Tongue (tissue), 2 donors: ENCODE data around the gene TMEM117. TPM values are rescaled to one million over a fixed set of nuclear protein-coding genes. Genes with fewer than 3 reads are reported as not detected.
"Not testable (repeated sequence)": the region's sequence is repeated elsewhere in the genome, so short reads cannot be mapped to it uniquely, and the experiment has no call there.

Source experiments
- DNase-seq: peaks from one replicate; pipeline ENCODE4 v3.0.0-alpha.2; 2015
- total RNA-seq: library from RNA; depleted of rRNA; stranded (reverse); fragments of >200 nt; gene quantifications from one replicate; pipeline ENCODE4 v1.2.3, GENCODE V29; 2014

The TMEM117 gene
- total RNA-seq, 1 donor from 2014 or later = 19.6 TPM

DNA sequence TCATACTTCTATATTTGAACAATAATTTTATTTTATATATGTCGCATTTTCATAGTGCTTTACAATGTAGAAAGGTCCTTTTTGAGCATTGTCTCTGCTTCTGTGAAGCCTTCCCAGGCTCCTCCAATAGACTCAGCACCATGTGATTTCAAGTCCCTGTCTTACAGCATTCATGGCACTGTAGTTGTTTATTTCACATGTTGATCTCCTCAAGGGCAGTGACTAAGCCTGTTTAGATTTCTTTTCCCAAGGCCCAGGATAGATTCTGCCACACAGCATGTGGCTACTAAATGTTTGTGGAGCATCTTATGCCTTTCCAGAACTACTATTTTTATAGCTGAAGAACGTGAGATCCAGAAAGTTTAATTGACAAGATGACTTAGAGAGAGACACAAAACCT is 391.7 kb downstream of the TMEM117 start:
- DNase-seq = no peak

DNA sequence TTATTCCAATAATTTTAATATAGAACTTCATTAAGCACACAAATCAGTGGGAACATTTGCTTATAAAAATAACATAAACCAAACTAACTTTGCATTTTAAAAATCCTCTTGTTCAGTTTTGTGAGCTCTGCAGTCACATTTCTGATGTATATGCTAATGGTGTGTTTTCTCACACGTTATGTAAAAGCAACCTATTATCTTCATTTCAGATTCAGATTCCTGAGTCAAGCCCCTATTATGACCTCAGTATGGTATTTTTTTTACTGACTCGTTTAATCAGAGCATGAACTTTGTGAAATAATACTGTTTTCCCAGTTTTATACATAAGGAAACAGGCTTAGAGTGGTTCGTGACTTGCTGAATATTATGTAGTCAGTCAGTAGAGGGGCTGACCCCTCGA is 394.0 kb downstream of the TMEM117 start:
- DNase-seq = no peak

DNA sequence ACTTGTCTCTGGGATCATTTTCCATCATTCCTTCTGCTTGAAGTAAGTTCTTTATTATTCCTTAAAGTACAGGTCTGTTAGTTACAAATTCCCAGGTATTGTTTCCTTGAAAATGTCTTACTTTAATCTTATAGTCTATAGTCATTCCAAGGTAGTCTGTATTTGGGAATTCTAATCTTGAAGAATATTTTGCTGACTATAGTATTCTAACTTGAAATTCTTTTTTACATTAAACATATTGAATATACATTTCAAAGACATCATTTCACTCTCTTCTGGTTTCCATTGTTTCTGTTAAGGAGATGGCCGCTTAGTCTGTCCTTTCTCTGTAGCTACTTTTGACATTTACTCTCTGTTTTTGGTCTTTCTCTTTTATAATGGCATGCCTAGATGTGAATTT is 399.8 kb downstream of the TMEM117 start:
- DNase-seq = no peak

DNA sequence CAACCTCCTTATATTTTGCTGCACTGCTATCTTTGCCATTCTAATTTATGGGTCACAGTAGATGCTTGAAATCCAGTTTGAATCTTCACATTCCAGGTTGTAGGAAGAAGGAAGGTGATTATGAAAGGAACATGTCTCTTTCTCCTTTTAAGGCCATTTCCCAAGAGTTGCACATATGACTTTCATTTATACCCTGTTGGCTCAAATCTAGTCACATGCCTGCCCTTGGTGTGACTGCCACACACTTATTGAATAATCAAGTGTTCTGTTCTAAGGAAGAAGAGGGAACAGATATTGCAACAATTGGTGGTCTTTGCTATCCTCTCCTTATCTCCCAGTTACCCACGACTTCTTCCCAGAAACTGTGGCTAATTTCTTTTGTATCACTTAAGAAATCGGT is 404.3 kb downstream of the TMEM117 start:
- DNase-seq = no peak

DNA sequence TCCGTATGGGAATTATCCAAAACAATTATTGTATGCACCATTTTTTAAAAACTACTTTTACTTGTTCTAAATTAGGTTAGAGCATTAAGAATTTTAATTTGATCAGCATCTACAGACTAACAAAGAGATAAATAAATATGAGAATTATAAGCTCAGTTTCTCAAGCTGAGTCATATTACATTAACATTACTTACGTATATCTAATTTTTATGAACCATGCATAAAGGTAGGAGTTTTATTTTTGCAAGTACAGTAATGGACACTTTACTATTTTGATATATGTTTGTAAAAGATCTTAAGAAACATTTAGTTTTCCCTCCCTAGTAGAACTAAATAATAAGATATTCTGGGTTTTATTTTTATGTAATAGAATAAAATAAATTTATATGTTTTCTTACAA is 410.1 kb downstream of the TMEM117 start:
- DNase-seq = no peak

DNA sequence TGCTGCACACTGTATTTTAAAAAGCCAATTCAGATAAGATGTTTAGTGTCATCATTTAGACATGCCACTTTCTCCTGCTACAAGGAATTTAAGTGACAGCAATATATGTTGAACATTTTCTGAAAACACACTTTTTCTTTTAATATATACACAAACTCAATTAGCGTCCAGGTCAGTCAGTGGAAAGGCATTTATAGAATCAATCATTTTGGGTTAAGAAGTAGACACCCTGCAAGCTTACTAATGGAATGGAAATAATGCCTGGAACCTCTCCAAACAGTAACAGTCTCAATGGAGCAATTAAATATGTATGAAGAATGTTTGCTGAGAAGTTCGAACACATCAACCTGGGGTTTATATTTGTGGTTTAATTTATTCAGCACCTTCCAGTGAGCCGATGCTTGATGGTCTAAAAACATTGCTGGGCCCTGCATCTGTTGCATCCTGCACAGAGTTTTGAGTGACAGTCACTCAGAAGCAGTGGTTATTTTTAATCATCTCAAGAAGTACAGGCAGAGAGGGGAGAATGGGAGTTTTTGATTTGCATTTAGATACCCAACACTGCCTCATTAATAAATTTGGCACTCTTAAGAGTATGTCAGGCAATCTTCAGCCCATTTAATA is 410.7 kb downstream of the TMEM117 start:
- no peak for DNase-seq

DNA sequence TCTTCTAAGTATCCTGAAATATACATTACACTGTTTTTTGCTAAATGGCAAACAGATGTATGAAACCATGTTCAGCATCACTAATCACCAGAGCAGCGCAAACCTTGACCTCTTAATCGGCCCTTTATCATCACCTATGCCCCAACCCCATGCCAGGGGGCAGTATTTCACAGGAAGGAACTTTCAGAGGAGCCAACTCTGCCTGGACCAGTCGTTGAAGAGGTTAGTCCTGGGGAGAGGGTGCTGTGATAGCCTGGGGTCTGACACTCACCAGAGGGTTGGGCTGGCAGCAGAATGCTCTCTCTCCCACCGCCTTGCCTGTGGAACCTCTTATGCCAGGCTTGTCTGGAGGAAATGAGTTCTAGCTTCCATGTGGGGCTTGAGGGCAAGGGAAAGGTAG is 411.7 kb downstream of the TMEM117 start:
- no peak for DNase-seq

DNA sequence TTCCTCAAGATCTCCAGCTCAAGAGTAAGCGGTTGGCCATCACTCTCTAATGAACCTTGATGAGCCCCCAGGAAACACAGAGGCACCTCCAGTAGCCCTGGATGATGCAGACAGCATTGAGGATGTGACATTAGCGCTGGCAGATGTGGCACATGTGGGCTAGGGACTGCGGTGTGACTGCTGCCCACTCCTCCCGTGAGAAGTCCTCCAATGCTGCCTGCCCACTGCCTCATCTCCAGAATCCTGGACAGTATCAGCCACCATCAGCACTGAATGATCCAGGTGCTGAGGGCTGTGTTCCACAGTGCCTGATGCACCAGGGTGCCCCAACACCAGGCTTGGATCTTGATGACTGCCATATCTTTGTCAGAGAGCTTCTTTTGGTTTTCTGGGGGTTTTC is 412.6 kb downstream of the TMEM117 start:
- DNase-seq = no peak

DNA sequence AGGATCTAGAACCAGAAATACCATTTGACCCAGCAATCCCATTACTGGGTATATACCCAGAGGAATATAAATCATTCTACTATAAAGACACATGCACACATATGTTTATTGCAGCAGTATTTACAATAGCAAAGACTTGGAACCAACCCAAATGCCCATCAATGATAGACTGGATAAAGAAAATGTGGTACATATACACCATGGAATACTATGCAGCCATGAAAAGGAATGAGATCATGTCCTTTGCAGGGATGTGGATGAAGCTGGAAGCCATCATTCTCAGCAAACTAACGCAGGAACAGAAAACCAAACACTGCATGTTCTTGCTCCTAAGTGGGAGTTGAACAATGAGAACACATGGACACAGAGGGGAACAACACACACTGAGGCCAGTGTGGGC is 414.6 kb downstream of the TMEM117 start:
- not testable (repeated sequence) for DNase-seq

DNA sequence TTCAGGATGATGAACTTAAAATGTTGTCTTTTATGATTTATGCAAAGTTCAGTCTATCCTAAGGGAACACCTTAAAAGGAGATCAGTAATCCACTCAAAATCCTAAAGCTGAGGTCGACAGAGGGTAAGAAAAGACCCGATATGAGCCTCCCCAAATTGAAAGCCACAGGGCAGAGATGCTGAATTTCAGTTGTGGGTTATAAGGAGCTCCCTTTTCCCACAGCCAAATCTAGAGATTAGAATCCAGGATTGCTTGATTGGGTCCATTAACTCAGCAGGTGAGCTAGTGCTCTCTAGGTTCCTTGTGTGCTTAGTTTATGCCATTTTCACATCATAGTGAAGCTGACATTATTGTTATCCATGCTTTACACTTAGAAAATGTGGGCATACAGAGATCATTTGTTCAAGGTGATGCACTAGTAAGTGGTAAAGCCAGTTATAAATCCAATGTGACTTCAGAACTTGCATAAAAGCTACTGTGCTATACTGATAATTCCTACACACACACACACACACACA is 417.5 kb downstream of the TMEM117 start:
- no peak for DNase-seq

DNA sequence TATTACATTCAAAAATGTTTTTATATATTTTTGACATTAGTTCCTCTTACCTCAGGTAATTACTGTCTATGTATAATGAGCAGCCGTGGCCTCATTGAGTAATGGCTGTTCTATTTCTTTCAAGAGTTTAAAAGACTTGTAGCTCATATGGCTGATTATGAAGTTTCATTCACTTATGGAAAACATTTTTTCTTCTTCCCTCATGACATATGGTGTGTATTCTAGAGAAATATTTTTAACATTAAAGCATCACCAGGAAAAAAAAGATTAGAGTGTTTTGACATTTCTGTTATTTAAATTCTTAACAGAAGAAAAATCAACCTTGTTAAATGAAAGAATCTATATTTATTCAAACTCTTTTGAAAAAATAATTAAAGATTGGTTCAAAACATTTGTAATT is 422.4 kb downstream of the TMEM117 start:
- DNase-seq = peak; percentile 1

DNA sequence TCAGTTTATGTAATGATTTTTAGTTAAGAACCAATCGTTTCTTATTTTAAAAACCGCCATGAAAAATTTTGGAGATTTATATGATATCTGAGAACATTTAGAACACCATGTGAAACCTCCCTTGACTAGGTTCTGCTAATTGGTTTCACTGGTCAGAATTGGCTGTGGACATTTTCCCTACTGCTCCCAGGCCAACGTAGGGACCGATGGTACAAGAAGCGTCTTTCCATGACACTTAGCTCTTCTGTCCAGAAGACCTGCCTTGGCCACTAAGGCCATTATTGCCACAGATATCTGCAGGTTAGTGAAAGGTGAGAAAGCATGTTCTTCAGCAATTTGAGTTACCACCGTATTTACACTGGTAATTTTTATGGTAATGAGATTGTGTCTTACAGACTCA is 424.0 kb downstream of the TMEM117 start:
- no peak for DNase-seq

DNA sequence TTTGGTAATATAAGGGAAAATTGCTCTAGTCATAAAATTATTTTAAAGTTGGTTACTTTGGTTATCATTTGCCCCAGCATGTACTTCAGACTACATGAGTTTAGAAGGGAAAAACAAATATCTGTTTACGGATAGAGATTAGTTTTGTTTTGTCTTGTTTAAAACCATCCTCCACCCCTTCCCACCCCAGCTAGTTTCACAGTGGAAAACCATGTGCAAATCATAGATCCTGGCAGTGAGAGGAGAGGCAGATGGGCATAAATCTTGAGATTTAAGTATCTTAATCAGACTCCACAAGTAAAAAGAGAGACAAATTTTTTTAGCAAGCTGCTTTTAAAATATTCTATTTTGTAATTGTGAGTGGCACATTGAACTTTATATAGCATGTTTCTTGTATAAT is 424.7 kb downstream of the TMEM117 start:
- DNase-seq = no peak

DNA sequence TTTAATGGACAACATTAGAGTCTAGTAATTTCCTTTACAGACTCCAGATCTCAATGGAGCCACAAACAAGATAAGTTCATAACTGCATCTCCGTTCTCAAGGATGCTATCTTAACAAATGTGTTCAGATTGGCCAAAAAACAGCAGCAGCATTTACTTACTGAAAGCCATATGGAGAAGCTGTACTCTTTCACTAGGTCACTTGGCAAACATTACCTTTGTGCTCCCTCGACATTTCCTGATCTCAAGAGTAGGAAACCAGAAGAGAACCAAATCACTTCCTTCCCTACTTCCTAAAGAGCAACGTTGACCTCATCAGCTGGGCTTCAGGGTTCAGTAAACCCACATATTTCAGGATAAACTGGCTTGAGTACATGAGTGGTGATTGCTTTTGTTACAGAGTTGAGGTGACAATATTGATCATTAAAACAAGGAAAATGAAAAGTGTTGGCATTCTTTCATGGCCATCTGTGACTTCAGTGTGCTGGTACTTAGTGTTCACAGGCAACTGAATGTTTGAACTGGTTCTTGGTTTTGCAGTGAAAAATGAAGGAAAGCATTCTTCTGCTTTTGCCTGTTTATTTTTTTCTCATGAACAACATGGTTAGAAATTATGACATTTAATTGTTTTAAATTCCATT is 449.6 kb downstream of the TMEM117 start:
- DNase-seq = no peak

DNA sequence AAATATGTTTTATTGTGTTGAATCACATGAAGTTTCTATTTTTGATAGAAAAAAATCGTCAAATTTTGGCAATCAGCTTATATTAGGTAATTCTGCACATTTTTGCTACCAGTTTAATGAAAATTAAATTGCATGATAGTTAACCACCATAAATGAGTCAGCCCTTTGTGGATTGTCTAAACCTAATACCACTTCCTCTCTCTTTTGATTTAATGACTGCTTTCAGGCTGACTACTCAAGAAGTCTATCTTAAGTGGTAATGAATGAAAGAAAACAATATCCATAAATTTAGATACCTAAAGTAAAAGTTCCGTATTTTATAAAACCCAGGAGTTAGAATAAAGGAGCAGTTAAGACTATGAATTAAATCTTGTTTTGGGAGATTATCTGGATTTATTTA is 450.5 kb downstream of the TMEM117 start:
- DNase-seq = no peak

DNA sequence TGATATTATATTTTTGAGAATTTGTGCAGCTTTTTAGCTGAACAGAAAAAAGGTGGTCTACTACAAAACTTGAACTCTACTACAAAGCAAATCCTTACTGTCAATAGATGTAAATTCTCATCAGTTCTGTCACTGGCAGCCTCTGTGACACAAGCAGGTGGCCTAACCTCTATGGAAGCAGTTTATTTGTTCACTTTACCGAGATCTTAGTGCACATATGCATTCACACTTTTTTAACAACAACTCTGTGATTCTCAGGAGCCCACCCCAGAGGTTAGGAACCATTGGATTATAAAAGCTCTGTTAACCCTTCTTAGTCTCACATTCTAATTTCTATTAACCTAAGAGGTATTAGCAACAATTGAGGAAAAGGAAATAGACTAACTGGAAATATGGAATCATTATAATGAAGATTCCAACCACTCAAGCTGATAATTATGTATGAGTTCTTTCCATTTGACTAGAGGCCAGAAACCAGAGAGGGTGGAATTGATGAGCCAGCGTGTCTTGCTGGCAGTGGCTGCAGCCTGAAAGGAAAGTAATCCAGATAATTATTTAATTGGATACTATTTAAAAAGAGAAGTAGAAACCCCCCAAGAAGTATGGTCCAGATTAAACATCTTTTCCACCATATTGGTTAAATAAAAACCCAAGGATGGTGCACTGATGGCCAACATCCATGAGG is 451.1 kb downstream of the TMEM117 start:
- DNase-seq = no peak

DNA sequence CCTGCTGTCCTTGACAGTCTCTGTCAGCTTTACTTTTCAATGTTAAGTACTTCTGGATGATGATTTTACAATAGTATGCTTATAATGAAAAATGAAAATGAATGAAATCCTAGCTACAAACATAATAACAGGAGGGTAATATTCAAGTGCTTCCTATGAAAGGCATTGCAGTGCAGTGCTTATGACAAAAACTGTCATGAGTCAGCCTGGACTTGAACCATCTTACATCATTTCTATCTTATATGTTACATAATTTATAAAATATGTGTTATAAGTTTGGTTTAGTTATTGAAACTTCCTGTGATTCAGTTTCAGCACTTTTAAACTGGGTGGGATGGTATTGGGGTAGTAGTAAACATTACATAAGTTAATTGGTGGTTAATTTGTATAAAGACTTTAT is 451.7 kb downstream of the TMEM117 start:
- no peak for DNase-seq

DNA sequence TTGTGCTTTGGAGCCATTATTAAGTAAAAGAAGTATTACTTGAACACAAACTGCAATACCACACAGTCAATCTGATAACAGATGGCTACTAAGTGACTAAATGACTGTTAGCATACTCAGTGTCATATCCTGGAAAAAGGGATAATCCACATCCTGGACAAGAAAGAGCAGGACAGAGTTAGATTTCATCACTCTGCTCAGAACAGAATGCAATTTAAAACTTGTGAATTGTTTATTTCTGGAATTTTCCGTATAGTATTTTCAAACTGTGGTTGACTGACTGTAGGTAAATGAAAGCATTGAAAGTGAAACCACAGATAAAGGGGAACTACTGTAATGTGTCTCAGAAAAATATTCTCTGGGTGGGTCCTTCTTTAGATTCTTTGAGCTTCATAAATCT is 458.8 kb downstream of the TMEM117 start:
- no peak for DNase-seq

DNA sequence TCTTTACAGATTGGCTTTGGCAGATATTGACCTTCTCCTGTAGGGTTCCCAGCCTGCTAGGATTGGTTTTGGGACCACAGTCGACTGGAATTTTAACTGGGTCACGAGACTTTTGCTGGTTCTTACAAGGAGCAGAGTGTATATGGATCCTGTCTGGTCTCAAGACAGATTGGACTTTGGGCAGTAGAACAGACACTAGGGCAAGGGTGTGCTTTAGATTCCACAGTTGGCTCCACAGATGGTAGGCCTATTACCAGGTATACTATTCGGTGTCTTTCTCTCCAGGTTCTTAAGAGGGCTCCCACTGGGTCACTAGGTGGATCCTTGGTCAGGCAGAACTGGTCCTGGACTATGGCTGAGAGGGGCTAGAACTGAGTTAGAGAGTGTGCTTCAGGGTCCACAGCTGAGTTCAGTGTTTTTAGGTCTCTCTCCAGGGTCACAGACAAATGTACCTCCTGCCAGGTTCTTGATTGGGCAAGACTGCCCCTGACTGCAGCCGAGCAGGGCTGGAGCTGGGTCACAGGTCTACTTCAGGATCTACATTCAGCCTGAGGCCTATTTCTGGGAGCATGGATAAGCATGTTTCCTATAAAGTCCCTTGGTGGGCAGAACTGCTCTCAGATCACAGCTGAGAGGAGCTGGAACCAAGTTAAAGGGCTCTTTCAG is 460.2 kb downstream of the TMEM117 start:
- DNase-seq = no peak

DNA sequence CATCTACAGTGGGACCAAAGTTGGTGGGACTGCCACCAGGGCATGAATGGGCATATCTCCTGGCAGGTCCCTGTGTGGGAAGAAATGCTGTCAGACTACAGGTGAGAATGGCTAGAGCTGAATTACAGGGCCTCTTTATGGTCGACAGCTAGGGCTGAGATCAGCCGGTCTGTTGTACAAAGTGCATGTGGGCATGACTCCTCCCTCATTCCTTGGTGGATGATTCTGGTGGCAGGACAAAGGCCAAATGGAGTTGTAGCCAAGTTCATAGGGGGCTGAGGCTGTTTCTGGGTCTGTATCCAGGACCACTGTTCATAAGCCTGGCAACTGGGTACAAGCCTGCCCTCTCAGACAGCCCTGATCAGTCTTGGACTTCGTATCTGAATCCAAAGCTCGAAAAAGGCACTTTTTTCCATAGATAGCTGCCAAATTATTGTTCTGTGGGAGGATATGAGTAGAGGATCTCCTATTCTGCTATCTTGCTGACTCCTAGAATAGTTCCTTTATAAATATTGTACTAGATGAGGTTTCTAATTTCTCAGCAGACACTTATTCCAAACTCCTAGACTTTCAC is 460.8 kb downstream of the TMEM117 start:
- DNase-seq = no peak

DNA sequence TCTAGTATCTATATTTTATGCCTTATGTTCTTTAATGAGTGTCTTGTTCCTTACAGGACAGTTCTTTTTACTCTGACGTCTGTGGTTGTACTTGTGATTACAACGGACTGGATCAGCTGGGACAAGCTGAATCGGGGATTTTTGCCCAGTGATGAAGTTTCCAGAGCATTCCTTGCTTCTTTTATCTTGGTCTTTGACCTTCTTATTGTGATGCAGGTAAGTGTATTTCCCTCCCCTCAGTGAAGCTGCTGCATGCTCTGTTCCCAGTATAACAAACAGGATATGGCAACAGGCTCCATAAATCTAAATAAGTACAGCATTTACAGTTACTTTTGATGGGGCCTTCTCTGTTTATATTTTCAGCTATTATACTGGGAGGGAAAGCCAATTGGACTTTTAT is 463.6 kb downstream of the TMEM117 start:
- no peak for DNase-seq

DNA sequence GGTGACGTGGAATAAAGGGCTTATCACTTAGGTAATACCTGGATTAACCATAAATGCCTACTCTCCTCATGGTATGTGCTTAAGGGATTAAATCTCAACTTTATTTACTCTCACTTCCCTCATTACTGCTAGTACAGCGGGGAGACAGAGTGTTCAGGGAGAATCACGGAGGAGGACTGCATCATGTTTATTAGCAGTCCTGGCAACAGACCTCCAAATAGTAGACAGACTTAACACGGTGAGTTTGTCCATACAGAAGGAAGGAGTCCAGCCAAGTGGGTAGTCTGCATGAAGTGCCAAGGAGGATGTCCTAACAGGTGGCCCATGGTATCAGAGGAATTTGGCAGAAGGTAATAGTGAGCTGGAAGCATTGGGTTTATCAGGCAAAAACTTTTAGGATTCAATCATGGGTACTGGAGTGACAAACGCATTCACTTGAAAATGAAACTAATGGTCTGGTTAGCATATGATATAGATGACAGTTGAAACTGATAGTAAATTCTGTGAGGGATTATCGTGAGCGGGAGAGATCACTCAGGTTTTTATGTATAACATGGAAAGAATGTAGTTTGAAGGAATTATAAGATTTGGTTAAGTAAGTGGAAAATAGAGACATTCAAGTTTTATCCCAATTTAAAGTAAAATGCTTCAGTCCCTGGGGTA is 471.8 kb downstream of the TMEM117 start:
- peak; percentile 45 for DNase-seq
